IPS-18c (cell line): ENCODE measurements around the gene ADCK2.
"Not testable (repeated sequence)": the region's sequence is repeated elsewhere in the genome, so short reads cannot be mapped to it uniquely, and the experiment has no call there.

Source experiments
- H3K4me3 ChIP-seq: 2 replicates; pipeline ENCODE4 v1.7.0; 2013; ENCODE audit warnings: low read depth, mild to moderate bottlenecking, low read length, moderate library complexity; ENCODE audit not compliant: insufficient read depth
- H3K9me3 ChIP-seq: one replicate; pipeline ENCODE4 v1.6.1; 2013; ENCODE audit warnings: mild to moderate bottlenecking, low read length, moderate library complexity; ENCODE audit not compliant: control insufficient read depth, insufficient read depth

Gene ADCK2

GRCh38 chr7:140672382-140673062 is at the start of gene ADCK2:
Gene ADCK2, plus strand, starts transcription at chr7:140672945. Its CDS starts 386 bp downstream, at chr7:140673331.
- no peaks in the 10 kb centered on the region for H3K9me3 ChIP-seq
- H3K4me3 ChIP-seq: peak within 1 kb of the TSS; percentile 66

GRCh38 chr7:140623980-140624379 is 48.8 kb upstream of the ADCK2 start:
- no peaks in the 10 kb centered on the region for H3K9me3 ChIP-seq
- no peak overlapping the region for H3K4me3 ChIP-seq

GRCh38 chr7:140624392-140625191 is 48.2 kb upstream of the ADCK2 start:
- Histone ChIP-seq H3K9me3 (no peaks in the 10 kb centered on the region), H3K4me3 (no peak overlapping the region)

GRCh38 chr7:140625192-140625558 is 47.6 kb upstream of the ADCK2 start:
- H3K4me3 ChIP-seq, H3K9me3 ChIP-seq: not testable (repeated sequence)

- H3K4me3 ChIP-seq: no peak overlapping the region
- no peaks in the 10 kb centered on the region for H3K9me3 ChIP-seq
Observed at GRCh38 chr7:140625908-140626868, 46.6 kb upstream of the ADCK2 start.

- Histone ChIP-seq H3K4me3 (no peak overlapping the region), H3K9me3 (no peaks in the 10 kb centered on the region)
Observed at GRCh38 chr7:140631021-140631420, 41.7 kb upstream of the ADCK2 start.

- H3K4me3 ChIP-seq: no peak overlapping the region
- no peaks in the 10 kb centered on the region for H3K9me3 ChIP-seq
Observed at GRCh38 chr7:140631602-140632001, 41.1 kb upstream of the ADCK2 start.

GRCh38 chr7:140635345-140635744 is 37.4 kb upstream of the ADCK2 start:
- Histone ChIP-seq H3K4me3 (peak overlapping the region; percentile 31; the same call in 1 of the 2 replicates), H3K9me3 (no peaks in the 10 kb centered on the region)

- no peaks in the 10 kb centered on the region for H3K9me3 ChIP-seq
- peak overlapping the region; percentile 31; the same call in 1 of the 2 replicates for H3K4me3 ChIP-seq
Observed at GRCh38 chr7:140635816-140636215, 36.9 kb upstream of the ADCK2 start.

GRCh38 chr7:140637400-140637799 is 35.3 kb upstream of the ADCK2 start:
- Histone ChIP-seq H3K9me3 (no peaks in the 10 kb centered on the region), H3K4me3 (no peak overlapping the region)

- H3K9me3 ChIP-seq: no peaks in the 10 kb centered on the region
- no peak overlapping the region for H3K4me3 ChIP-seq
Observed at GRCh38 chr7:140638173-140638791, 34.5 kb upstream of the ADCK2 start.

- Histone ChIP-seq H3K4me3 (peak overlapping the region; percentile 81), H3K9me3 (no peaks in the 10 kb centered on the region)
Observed at GRCh38 chr7:140639366-140640053, 33.2 kb upstream of the ADCK2 start.

GRCh38 chr7:140640060-140640637 is 32.6 kb upstream of the ADCK2 start:
- H3K4me3 ChIP-seq: peak overlapping the region; percentile 81
- no peaks in the 10 kb centered on the region for H3K9me3 ChIP-seq

- Histone ChIP-seq H3K4me3 (peak within 1 kb of the TSS; percentile 81), H3K9me3 (no peaks in the 10 kb centered on the region)
Observed at GRCh38 chr7:140640727-140641523, 31.8 kb upstream of the ADCK2 start, which contains the start of gene DENND2A. Gene DENND2A, minus strand, starts transcription at chr7:140640813. Its CDS starts 38,416 bp downstream, at chr7:140602397.

- H3K4me3 ChIP-seq: peak overlapping the region; percentile 76
Observed at GRCh38 chr7:140641524-140642195, 31.1 kb upstream of the ADCK2 start.

More at GRCh38 chr7:140641524-140642195, 31.1 kb upstream of the ADCK2 start:
- no peaks in the 10 kb centered on the region for H3K9me3 ChIP-seq
